HL-60 (cell line): ENCODE data around the gene AK8.

ENCODE experiments used
- DNase-seq, 2 experiments: peaks; one replicate each; pipeline ENCODE4 v3.0.0-alpha.2; 2010 to 2020; ENCODE audit warnings: low read depth in 1 of 2, low spot score in 1 of 2
- H3K27ac ChIP-seq: fragments of 250-450 bp; sonication (Bioruptor Pico); replicated peaks from 2 replicates; pipeline ENCODE4 v1.5.1; 2020; ENCODE audit warnings: mild to moderate bottlenecking, moderate library complexity
- H3K27me3 ChIP-seq: fragments of 250-450 bp; sonication (Bioruptor Pico); 2 replicates; pipeline ENCODE4 v1.5.1; 2021; ENCODE audit warnings: mild to moderate bottlenecking, moderate library complexity; ENCODE audit not compliant: insufficient read depth, poor library complexity, severe bottlenecking
- H3K4me3 ChIP-seq: replicated peaks from 2 replicates; pipeline ENCODE4 v1.5.1; 2011; ENCODE audit warnings: mild to moderate bottlenecking, control low read depth, low read length; ENCODE audit not compliant: insufficient read depth
- GABPA ChIP-seq: IDR thresholded peaks from 2 replicates; pipeline ENCODE4 v1.6.1; 2012; ENCODE audit warnings: low read depth
- POLR2AphosphoS5 ChIP-seq: IDR thresholded peaks from 2 replicates; pipeline ENCODE4 v1.6.1; 2012; ENCODE audit warnings: low read depth
- SPI1 ChIP-seq: IDR thresholded peaks from 2 replicates; pipeline ENCODE4 v1.6.1; 2012; ENCODE audit warnings: low read depth, mild to moderate bottlenecking, borderline replicate concordance
- TF ChIP-seq, protein P1 (sequence below): IDR thresholded peaks from one replicate; pipeline ENCODE4 v1.5.1; 2011; ENCODE audit warnings: low read length, control low read depth, inconsistent platforms; ENCODE audit not compliant: insufficient read depth
- TF ChIP-seq, protein P2 (sequence below): IDR thresholded peaks from 2 replicates; pipeline ENCODE4 v1.6.1; 2012; ENCODE audit warnings: low read depth; ENCODE audit not compliant: insufficient replicate concordance

The AK8 gene

DNA sequence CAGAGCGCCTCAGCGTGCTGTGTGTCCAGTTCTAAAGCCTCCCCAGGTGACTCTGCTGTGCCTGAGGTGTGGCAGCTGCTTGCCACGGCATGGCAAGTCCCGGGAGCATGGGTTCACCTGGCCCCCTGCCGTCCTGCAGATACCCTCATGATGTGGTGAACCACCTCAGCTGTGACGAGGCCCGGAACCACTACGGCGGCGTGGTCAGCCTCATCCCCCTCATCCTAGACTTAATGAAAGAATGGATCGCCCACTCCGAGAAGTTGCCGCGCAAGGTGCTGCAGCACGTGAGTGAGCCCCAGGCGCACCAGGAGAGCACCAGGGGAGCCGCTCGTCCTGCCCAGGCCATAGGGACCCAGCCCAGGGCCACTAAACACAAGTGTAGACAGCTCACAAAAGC, 10.1 kb upstream of the AK8 start:
- H3K27ac ChIP-seq: no peak overlapping the region

DNA sequence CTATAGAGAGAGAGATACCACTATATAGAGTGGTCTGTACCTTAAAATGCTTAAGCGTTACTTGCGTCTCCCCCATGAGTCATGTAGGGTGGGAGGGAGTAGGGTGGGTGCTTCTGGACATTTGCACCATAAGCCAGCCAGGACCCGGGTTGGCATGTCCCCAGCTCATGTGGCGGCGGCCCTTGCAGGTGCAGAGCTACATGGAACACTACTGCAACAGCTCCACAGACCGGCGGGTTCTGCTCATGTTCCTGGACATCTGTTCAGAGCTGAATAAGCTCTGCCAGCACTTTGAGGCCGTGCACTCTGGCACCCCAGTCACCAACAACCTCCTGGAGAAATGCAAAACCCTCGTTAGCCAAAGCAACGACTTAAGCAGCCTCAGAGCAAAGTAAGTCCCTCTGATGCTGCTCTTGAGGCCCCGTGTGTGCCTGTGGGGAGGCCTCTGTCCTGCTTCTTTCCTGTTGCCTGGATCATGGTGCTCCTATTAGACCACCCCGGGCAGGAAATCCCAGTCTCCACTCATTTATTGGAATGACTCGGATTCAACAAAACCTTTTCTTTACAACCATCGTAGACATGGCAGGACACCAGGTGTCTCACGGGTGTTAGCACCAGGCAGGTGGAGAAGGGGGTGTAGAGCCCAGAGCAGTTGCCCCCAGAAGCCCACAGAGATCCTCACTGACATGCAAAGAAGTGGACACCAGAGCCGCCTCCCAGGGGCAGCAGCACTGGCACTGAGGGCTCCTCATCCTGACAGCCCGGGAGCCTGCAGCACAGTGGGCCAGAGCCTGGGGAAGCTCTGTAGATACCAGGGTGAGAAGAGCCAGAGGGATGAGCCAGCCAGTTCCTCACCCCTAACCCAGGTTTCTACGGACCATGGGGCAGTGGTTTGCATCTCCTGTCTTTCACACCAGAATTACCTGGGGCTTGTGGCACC, 9.4 kb upstream of the AK8 start:
- Histone ChIP-seq H3K27ac (no peak overlapping the region), H3K4me3 (no peak overlapping the region), H3K27me3 (no peaks in the 10 kb centered on the region)
- DNase-seq: no peak
- TF ChIP-seq, protein P1, sequence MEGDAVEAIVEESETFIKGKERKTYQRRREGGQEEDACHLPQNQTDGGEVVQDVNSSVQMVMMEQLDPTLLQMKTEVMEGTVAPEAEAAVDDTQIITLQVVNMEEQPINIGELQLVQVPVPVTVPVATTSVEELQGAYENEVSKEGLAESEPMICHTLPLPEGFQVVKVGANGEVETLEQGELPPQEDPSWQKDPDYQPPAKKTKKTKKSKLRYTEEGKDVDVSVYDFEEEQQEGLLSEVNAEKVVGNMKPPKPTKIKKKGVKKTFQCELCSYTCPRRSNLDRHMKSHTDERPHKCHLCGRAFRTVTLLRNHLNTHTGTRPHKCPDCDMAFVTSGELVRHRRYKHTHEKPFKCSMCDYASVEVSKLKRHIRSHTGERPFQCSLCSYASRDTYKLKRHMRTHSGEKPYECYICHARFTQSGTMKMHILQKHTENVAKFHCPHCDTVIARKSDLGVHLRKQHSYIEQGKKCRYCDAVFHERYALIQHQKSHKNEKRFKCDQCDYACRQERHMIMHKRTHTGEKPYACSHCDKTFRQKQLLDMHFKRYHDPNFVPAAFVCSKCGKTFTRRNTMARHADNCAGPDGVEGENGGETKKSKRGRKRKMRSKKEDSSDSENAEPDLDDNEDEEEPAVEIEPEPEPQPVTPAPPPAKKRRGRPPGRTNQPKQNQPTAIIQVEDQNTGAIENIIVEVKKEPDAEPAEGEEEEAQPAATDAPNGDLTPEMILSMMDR: no peak
- TF ChIP-seq, protein P2, sequence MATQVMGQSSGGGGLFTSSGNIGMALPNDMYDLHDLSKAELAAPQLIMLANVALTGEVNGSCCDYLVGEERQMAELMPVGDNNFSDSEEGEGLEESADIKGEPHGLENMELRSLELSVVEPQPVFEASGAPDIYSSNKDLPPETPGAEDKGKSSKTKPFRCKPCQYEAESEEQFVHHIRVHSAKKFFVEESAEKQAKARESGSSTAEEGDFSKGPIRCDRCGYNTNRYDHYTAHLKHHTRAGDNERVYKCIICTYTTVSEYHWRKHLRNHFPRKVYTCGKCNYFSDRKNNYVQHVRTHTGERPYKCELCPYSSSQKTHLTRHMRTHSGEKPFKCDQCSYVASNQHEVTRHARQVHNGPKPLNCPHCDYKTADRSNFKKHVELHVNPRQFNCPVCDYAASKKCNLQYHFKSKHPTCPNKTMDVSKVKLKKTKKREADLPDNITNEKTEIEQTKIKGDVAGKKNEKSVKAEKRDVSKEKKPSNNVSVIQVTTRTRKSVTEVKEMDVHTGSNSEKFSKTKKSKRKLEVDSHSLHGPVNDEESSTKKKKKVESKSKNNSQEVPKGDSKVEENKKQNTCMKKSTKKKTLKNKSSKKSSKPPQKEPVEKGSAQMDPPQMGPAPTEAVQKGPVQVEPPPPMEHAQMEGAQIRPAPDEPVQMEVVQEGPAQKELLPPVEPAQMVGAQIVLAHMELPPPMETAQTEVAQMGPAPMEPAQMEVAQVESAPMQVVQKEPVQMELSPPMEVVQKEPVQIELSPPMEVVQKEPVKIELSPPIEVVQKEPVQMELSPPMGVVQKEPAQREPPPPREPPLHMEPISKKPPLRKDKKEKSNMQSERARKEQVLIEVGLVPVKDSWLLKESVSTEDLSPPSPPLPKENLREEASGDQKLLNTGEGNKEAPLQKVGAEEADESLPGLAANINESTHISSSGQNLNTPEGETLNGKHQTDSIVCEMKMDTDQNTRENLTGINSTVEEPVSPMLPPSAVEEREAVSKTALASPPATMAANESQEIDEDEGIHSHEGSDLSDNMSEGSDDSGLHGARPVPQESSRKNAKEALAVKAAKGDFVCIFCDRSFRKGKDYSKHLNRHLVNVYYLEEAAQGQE: no peak
- TF ChIP-seq POLR2AphosphoS5 (no peak), GABPA (no peak), SPI1 (no peak)

More for the DNA sequence above, 10.1 kb upstream of the AK8 start:
- no peak for DNase-seq
- Histone ChIP-seq H3K27me3 (no peaks in the 10 kb centered on the region), H3K4me3 (no peak overlapping the region)
- TF ChIP-seq, protein P1: no peak
- TF ChIP-seq SPI1 (no peak), POLR2AphosphoS5 (no peak), GABPA (no peak)
- TF ChIP-seq, protein P2: no peak

- Histone ChIP-seq H3K27me3 (no peaks in the 10 kb centered on the region), H3K27ac (no peak overlapping the region), H3K4me3 (no peak overlapping the region)
- TF ChIP-seq, protein P2: no peak
- TF ChIP-seq SPI1 (no peak), GABPA (no peak), POLR2AphosphoS5 (no peak)
- TF ChIP-seq, protein P1: no peak
- DNase-seq: no peak
Measured at GRCh38 chr9:132886334-132886725, 8.2 kb upstream of the AK8 start.
